GM23338 (cell line): ENCODE results near the gene CAMTA1. TPM values are rescaled to one million over a fixed set of nuclear protein-coding genes. Genes with fewer than 3 reads are reported as not detected.
A peak's percentile ranks its signal among the peaks of the same experiment; 100 is the strongest.

ENCODE experiments used
- ATAC-seq: fragments of 200-7000 bp; cut with Tn5 transposase; 3 replicates; pipeline ENCODE4 v1.9.1; 2020
- DNase-seq: peaks from one replicate; pipeline ENCODE4 v3.0.0-alpha.2; 2015; ENCODE audit warnings: low spot score
- H2AFZ ChIP-seq: fragments of 200-600 bp; sonication (generic); 2 replicates; pipeline ENCODE4 v1.8.0; 2016; ENCODE audit warnings: antibody characterized with exemption, mild to moderate bottlenecking, moderate library complexity
- H3F3A ChIP-seq: fragments of 200-600 bp; sonication (generic); replicated peaks from 2 replicates; pipeline ENCODE4 v1.8.0; 2017; ENCODE audit warnings: antibody characterized with exemption, mixed run types, low read depth
- H3K27ac ChIP-seq: fragments of 200-600 bp; sonication (generic); 2 replicates; pipeline ENCODE4 v1.6.1; 2016; ENCODE audit warnings: low read depth
- H3K27me3 ChIP-seq: fragments of 200-600 bp; sonication (generic); 2 replicates; pipeline ENCODE4 v1.8.0; 2016; ENCODE audit warnings: mild to moderate bottlenecking, mixed run types, moderate library complexity; ENCODE audit not compliant: insufficient read depth
- H3K36me3 ChIP-seq: fragments of 200-600 bp; sonication (generic); 2 replicates; pipeline ENCODE4 v1.8.0; 2016; ENCODE audit warnings: mild to moderate bottlenecking; ENCODE audit not compliant: insufficient read depth
- H3K4me1 ChIP-seq: fragments of 200-600 bp; sonication (generic); 2 replicates; pipeline ENCODE4 v1.8.0; 2016; ENCODE audit warnings: mild to moderate bottlenecking, moderate library complexity; ENCODE audit not compliant: insufficient read depth
- H3K4me2 ChIP-seq: fragments of 200-600 bp; sonication (generic); 2 replicates; pipeline ENCODE4 v1.7.1; 2017; ENCODE audit warnings: mixed run types
- H3K4me3 ChIP-seq: fragments of 200-600 bp; sonication (generic); 2 replicates; pipeline ENCODE4 v1.6.1; 2016; ENCODE audit warnings: mixed run types
- H3K79me2 ChIP-seq: fragments of 200-600 bp; sonication (generic); replicated peaks from 2 replicates; pipeline ENCODE4 v1.8.0; 2017; ENCODE audit warnings: mild to moderate bottlenecking; ENCODE audit not compliant: insufficient read depth
- H3K9me2 ChIP-seq: fragments of 200-600 bp; sonication (generic); 2 replicates; pipeline ENCODE4 v1.8.0; 2017; ENCODE audit not compliant: insufficient read depth
- H4K20me1 ChIP-seq: fragments of 200-600 bp; sonication (generic); replicated peaks from 2 replicates; pipeline ENCODE4 v1.8.0; 2017; ENCODE audit warnings: mild to moderate bottlenecking; ENCODE audit not compliant: insufficient read depth
- H3K27ac Mint-ChIP-seq: 2 replicates; pipeline ENCODE4 v1.8.0; 2020; ENCODE audit warnings: inconsistent platforms, mild to moderate bottlenecking, moderate library complexity, mixed read lengths
- H3K27me3 Mint-ChIP-seq: 3 replicates; pipeline ENCODE4 v1.8.0; 2022; ENCODE audit warnings: low read depth, mild to moderate bottlenecking, moderate library complexity, mixed read lengths, inconsistent platforms; ENCODE audit not compliant: insufficient read depth, poor library complexity
- H3K36me3 Mint-ChIP-seq: 3 replicates; pipeline ENCODE4 v1.8.0; 2021; ENCODE audit warnings: low read depth, mild to moderate bottlenecking, inconsistent platforms, moderate library complexity, mixed read lengths
- H3K4me1 Mint-ChIP-seq: 3 replicates; pipeline ENCODE4 v1.8.0; 2020; ENCODE audit warnings: mild to moderate bottlenecking, inconsistent platforms, mixed read lengths
- H3K4me3 Mint-ChIP-seq: 3 replicates; pipeline ENCODE4 v1.8.0; 2021; ENCODE audit warnings: moderate library complexity, mild to moderate bottlenecking, inconsistent platforms, mixed read lengths
- H3K9me3 Mint-ChIP-seq: 3 replicates; pipeline ENCODE4 v1.8.0; 2020; ENCODE audit warnings: moderate library complexity, mild to moderate bottlenecking, inconsistent platforms, mixed read lengths
- CREB1 ChIP-seq: fragments of 250-450 bp; sonication (Bioruptor Pico); IDR thresholded peaks from 2 replicates; pipeline ENCODE4 v1.5.0; 2020; ENCODE audit warnings: low read depth, mild to moderate bottlenecking, moderate library complexity
- EZH2 ChIP-seq: fragments of 200-600 bp; sonication (generic); IDR thresholded peaks from one replicate; pipeline ENCODE4 v1.8.0; 2017; ENCODE audit warnings: antibody characterized with exemption, mild to moderate bottlenecking, low read depth; ENCODE audit not compliant: unreplicated experiment
- EZH2phosphoT487 ChIP-seq: fragments of 200-600 bp; sonication (generic); IDR thresholded peaks from one replicate; pipeline ENCODE4 v1.8.1; 2018; ENCODE audit warnings: antibody characterized with exemption; ENCODE audit not compliant: unreplicated experiment
- JUNB ChIP-seq: IDR thresholded peaks from one replicate; pipeline ENCODE4 v1.6.1; 2016; ENCODE audit warnings: antibody characterized with exemption; ENCODE audit not compliant: unreplicated experiment
- NANOG ChIP-seq: IDR thresholded peaks from 2 replicates; pipeline ENCODE4 v1.6.1; 2016; ENCODE audit warnings: antibody characterized with exemption, borderline replicate concordance
- POLR2AphosphoS5 ChIP-seq: IDR thresholded peaks from 2 replicates; pipeline ENCODE4 v1.6.1; 2016; ENCODE audit warnings: antibody characterized with exemption, low read depth
- STAT1 ChIP-seq: IDR thresholded peaks from one replicate; pipeline ENCODE4 v1.6.1; 2016; ENCODE audit warnings: antibody characterized with exemption; ENCODE audit not compliant: unreplicated experiment
- ZNF114 ChIP-seq: fragments of 250-450 bp; sonication (Bioruptor Pico); IDR thresholded peaks from 2 replicates; pipeline ENCODE4 v1.5.0; 2020; ENCODE audit warnings: mild to moderate bottlenecking, moderate library complexity
- ZNF331 ChIP-seq: fragments of 250-450 bp; sonication (Bioruptor Pico); IDR thresholded peaks from 2 replicates; pipeline ENCODE4 v1.5.0; 2020; ENCODE audit warnings: low read depth, mild to moderate bottlenecking, moderate library complexity
- polyA plus RNA-seq: library from polyadenylated mRNA; unstranded; fragments of >200 nt; fragmentation: Nextera tagmentation; extraction: Ambion mirVana; gene quantifications from 2 replicates; pipeline ENCODE4 v1.2.1, GENCODE V29; 2016
- total RNA-seq: library from RNA; depleted of rRNA; stranded (reverse); fragments of >200 nt; shearing (Covaris generic); gene quantifications from 2 replicates; pipeline ENCODE4 v1.2.3, GENCODE V29; 2014
- TF ChIP-seq, protein P1 (sequence below): fragments of 250-450 bp; sonication (Bioruptor Pico); IDR thresholded peaks from 2 replicates; pipeline ENCODE4 v1.5.0; 2020; ENCODE audit warnings: mild to moderate bottlenecking, moderate library complexity
- TF ChIP-seq, protein P2 (sequence below): IDR thresholded peaks from 2 replicates; pipeline ENCODE4 v1.6.1; 2016; ENCODE audit warnings: antibody characterized with exemption
- TF ChIP-seq, protein P3 (sequence below): IDR thresholded peaks from one replicate; pipeline ENCODE4 v1.6.1; 2018; ENCODE audit warnings: antibody characterized with exemption; ENCODE audit not compliant: unreplicated experiment
- TF ChIP-seq, protein P4 (sequence below), 2 experiments: fragments of 200-600 bp in 1 of 2; sonication (generic) in 1 of 2; conservative IDR thresholded peaks; 2 replicates each; pipeline versions ENCODE4 v1.5.1 to v1.6.1; 2016 to 2017; ENCODE audit warnings: antibody characterized with exemption in 2 of 2, low read depth in 2 of 2, mild to moderate bottlenecking in 2 of 2, moderate library complexity in 1 of 2

CAMTA1 gene
- total and polyA plus RNA-seq, 2 experiments from 2014 or later: 115 to 519 TPM

DNA sequence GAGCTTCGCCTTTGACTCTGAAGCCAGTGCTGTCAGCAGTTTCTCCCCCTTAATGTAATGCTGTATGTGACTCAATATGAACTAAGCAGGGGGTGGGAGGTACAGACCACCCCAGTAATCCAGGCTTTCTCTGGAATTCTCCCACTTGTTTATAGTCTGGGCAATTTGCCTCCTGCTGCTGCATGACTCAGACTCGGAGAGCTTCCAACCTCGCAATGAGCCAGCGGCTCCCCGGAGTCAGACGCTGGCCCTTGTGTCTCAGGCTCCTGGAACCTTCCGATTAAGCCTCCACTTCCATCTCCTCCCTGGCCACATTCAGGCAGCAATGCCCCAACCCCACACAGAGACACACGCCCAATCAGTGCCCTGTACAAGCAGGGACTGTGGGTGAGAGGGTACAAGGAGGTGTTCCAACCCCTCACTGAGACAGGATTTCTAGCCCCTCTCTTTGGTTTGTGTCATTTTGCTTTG lies 514.1 kb downstream of the CAMTA1 start:
- ATAC-seq: peak; percentile 51
- 0 out of 2 replicates have a peak overlapping the region, but pooled peaks have one; percentile 41 for H3K4me2 ChIP-seq
- H3K36me3 Mint-ChIP-seq: peaks cover 5% of the 10 kb centered on the region; the same call in 2 of the 3 replicates
- TF ChIP-seq ZNF331 (CRISPR knock-in tag) (no peak), NANOG (no peak), EZH2phosphoT487 (no peak), JUNB (no peak), EZH2 (no peak), POLR2AphosphoS5 (no peak), STAT1 (no peak), ZNF114 (no peak), CREB1 (CRISPR knock-in tag) (no peak)
- TF ChIP-seq, protein P1, sequence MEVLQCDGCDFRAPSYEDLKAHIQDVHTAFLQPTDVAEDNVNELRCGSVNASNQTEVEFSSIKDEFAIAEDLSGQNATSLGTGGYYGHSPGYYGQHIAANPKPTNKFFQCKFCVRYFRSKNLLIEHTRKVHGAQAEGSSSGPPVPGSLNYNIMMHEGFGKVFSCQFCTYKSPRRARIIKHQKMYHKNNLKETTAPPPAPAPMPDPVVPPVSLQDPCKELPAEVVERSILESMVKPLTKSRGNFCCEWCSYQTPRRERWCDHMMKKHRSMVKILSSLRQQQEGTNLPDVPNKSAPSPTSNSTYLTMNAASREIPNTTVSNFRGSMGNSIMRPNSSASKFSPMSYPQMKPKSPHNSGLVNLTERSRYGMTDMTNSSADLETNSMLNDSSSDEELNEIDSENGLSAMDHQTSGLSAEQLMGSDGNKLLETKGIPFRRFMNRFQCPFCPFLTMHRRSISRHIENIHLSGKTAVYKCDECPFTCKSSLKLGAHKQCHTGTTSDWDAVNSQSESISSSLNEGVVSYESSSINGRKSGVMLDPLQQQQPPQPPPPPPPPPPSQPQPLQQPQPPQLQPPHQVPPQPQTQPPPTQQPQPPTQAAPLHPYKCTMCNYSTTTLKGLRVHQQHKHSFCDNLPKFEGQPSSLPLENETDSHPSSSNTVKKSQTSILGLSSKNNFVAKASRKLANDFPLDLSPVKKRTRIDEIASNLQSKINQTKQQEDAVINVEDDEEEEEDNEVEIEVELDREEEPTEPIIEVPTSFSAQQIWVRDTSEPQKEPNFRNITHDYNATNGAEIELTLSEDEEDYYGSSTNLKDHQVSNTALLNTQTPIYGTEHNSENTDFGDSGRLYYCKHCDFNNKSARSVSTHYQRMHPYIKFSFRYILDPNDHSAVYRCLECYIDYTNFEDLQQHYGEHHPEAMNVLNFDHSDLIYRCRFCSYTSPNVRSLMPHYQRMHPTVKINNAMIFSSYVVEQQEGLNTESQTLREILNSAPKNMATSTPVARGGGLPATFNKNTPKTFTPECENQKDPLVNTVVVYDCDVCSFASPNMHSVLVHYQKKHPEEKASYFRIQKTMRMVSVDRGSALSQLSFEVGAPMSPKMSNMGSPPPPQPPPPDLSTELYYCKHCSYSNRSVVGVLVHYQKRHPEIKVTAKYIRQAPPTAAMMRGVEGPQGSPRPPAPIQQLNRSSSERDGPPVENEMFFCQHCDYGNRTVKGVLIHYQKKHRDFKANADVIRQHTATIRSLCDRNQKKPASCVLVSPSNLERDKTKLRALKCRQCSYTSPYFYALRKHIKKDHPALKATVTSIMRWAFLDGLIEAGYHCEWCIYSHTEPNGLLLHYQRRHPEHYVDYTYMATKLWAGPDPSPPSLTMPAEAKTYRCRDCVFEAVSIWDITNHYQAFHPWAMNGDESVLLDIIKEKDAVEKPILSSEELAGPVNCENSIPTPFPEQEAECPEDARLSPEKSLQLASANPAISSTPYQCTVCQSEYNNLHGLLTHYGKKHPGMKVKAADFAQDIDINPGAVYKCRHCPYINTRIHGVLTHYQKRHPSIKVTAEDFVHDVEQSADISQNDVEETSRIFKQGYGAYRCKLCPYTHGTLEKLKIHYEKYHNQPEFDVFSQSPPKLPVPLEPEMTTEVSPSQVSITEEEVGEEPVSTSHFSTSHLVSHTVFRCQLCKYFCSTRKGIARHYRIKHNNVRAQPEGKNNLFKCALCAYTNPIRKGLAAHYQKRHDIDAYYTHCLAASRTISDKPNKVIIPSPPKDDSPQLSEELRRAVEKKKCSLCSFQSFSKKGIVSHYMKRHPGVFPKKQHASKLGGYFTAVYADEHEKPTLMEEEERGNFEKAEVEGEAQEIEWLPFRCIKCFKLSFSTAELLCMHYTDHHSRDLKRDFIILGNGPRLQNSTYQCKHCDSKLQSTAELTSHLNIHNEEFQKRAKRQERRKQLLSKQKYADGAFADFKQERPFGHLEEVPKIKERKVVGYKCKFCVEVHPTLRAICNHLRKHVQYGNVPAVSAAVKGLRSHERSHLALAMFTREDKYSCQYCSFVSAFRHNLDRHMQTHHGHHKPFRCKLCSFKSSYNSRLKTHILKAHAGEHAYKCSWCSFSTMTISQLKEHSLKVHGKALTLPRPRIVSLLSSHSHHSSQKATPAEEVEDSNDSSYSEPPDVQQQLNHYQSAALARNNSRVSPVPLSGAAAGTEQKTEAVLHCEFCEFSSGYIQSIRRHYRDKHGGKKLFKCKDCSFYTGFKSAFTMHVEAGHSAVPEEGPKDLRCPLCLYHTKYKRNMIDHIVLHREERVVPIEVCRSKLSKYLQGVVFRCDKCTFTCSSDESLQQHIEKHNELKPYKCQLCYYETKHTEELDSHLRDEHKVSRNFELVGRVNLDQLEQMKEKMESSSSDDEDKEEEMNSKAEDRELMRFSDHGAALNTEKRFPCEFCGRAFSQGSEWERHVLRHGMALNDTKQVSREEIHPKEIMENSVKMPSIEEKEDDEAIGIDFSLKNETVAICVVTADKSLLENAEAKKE: no peak
- TF ChIP-seq, protein P2, sequence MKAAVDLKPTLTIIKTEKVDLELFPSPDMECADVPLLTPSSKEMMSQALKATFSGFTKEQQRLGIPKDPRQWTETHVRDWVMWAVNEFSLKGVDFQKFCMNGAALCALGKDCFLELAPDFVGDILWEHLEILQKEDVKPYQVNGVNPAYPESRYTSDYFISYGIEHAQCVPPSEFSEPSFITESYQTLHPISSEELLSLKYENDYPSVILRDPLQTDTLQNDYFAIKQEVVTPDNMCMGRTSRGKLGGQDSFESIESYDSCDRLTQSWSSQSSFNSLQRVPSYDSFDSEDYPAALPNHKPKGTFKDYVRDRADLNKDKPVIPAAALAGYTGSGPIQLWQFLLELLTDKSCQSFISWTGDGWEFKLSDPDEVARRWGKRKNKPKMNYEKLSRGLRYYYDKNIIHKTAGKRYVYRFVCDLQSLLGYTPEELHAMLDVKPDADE: no peak
- TF ChIP-seq, protein P3, sequence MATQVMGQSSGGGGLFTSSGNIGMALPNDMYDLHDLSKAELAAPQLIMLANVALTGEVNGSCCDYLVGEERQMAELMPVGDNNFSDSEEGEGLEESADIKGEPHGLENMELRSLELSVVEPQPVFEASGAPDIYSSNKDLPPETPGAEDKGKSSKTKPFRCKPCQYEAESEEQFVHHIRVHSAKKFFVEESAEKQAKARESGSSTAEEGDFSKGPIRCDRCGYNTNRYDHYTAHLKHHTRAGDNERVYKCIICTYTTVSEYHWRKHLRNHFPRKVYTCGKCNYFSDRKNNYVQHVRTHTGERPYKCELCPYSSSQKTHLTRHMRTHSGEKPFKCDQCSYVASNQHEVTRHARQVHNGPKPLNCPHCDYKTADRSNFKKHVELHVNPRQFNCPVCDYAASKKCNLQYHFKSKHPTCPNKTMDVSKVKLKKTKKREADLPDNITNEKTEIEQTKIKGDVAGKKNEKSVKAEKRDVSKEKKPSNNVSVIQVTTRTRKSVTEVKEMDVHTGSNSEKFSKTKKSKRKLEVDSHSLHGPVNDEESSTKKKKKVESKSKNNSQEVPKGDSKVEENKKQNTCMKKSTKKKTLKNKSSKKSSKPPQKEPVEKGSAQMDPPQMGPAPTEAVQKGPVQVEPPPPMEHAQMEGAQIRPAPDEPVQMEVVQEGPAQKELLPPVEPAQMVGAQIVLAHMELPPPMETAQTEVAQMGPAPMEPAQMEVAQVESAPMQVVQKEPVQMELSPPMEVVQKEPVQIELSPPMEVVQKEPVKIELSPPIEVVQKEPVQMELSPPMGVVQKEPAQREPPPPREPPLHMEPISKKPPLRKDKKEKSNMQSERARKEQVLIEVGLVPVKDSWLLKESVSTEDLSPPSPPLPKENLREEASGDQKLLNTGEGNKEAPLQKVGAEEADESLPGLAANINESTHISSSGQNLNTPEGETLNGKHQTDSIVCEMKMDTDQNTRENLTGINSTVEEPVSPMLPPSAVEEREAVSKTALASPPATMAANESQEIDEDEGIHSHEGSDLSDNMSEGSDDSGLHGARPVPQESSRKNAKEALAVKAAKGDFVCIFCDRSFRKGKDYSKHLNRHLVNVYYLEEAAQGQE: no peak
- TF ChIP-seq, protein P4, sequence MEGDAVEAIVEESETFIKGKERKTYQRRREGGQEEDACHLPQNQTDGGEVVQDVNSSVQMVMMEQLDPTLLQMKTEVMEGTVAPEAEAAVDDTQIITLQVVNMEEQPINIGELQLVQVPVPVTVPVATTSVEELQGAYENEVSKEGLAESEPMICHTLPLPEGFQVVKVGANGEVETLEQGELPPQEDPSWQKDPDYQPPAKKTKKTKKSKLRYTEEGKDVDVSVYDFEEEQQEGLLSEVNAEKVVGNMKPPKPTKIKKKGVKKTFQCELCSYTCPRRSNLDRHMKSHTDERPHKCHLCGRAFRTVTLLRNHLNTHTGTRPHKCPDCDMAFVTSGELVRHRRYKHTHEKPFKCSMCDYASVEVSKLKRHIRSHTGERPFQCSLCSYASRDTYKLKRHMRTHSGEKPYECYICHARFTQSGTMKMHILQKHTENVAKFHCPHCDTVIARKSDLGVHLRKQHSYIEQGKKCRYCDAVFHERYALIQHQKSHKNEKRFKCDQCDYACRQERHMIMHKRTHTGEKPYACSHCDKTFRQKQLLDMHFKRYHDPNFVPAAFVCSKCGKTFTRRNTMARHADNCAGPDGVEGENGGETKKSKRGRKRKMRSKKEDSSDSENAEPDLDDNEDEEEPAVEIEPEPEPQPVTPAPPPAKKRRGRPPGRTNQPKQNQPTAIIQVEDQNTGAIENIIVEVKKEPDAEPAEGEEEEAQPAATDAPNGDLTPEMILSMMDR (conservative IDR thresholded peaks at IDR 0.05; ENCODE audit: low read depth in 2 of 2): no peak
- H3K27me3 Mint-ChIP-seq: peaks cover 6% of the 10 kb centered on the region
- no peaks in the 10 kb centered on the region; the same call in 1 of the 2 replicates for H3F3A ChIP-seq
- peaks cover 7% of the 10 kb centered on the region for H3K9me3 Mint-ChIP-seq
- H3K79me2 ChIP-seq: no peaks in the 10 kb centered on the region
- no peak overlapping the region for H3K4me3 Mint-ChIP-seq
- peaks cover 28% of the 10 kb centered on the region for H3K4me1 ChIP-seq
- peaks cover 9% of the 10 kb centered on the region; the same call in 1 of the 2 replicates for H3K9me2 ChIP-seq
- H3K27ac ChIP-seq: no peak overlapping the region
- H2AFZ ChIP-seq: peak overlapping the region; percentile 70
- H4K20me1 ChIP-seq: no peaks in the 10 kb centered on the region
- peaks cover 72% of the 10 kb centered on the region for H3K4me1 Mint-ChIP-seq
- no peaks in the 10 kb centered on the region for H3K36me3 ChIP-seq
- no peak overlapping the region for H3K4me3 ChIP-seq
- peak; percentile 37 for DNase-seq
- H3K27ac Mint-ChIP-seq: peak overlapping the region; percentile 93
- H3K27me3 ChIP-seq: no peaks in the 10 kb centered on the region
